HG03060 (cell line): Measurements from ENCODE around the gene BCL2.
"Not testable (repeated sequence)": the region's sequence is repeated elsewhere in the genome, so short reads cannot be mapped to it uniquely, and the experiment has no call there.

Source experiments
- ATAC-seq: cut with Tn5 transposase; IDR thresholded peaks from one replicate; pipeline ENCODE4 v1.9.1; 2021; ENCODE audit warnings: low read depth, moderate number of reproducible peaks; ENCODE audit not compliant: unreplicated experiment

BCL2 gene

GRCh38 chr18:63207143-63207790 is 112.3 kb downstream of the BCL2 start:
- no peak for ATAC-seq

GRCh38 chr18:63206433-63207142 is 113.0 kb downstream of the BCL2 start:
- no peak for ATAC-seq

- ATAC-seq = no peak
Measured at GRCh38 chr18:63205791-63206252, 113.7 kb downstream of the BCL2 start.

GRCh38 chr18:63203497-63203896 is 116.1 kb downstream of the BCL2 start:
- ATAC-seq = no peak

GRCh38 chr18:63202828-63203227 is 116.7 kb downstream of the BCL2 start:
- no peak for ATAC-seq

- ATAC-seq = not testable (repeated sequence)
Measured at GRCh38 chr18:63201456-63201855, 118.1 kb downstream of the BCL2 start.

- no peak for ATAC-seq
Measured at GRCh38 chr18:63199743-63200241, 119.8 kb downstream of the BCL2 start.

GRCh38 chr18:63198868-63199742 is 120.5 kb downstream of the BCL2 start:
- no peak for ATAC-seq

GRCh38 chr18:63198098-63198760 is 121.3 kb downstream of the BCL2 start:
- no peak for ATAC-seq

- ATAC-seq = no peak
Measured at GRCh38 chr18:63197246-63197869, 122.2 kb downstream of the BCL2 start.

GRCh38 chr18:63195326-63196159 is 124.0 kb downstream of the BCL2 start:
- no peak for ATAC-seq

GRCh38 chr18:63192885-63193349 is 126.7 kb downstream of the BCL2 start:
- ATAC-seq = no peak

- no peak for ATAC-seq
Measured at GRCh38 chr18:63192126-63192884, 127.3 kb downstream of the BCL2 start.

GRCh38 chr18:63191413-63191812 is 128.2 kb downstream of the BCL2 start:
- no peak for ATAC-seq

- ATAC-seq = not testable (repeated sequence)
Measured at GRCh38 chr18:63190838-63191237, 128.7 kb downstream of the BCL2 start.

GRCh38 chr18:63189817-63190216 is 129.8 kb downstream of the BCL2 start:
- no peak for ATAC-seq

- no peak for ATAC-seq
Measured at GRCh38 chr18:63189041-63189440, 130.5 kb downstream of the BCL2 start.

GRCh38 chr18:63187791-63188460 is 131.6 kb downstream of the BCL2 start:
- ATAC-seq = no peak
